OCI-LY3 (cell line): ENCODE measurements around the gene NAV2.

Experiments used
- EZH2phosphoT487 ChIP-seq: fragments of 200-600 bp; shearing (Covaris generic); IDR thresholded peaks from 2 replicates; pipeline ENCODE4 v1.6.1; 2018; ENCODE audit warnings: antibody characterized with exemption, mixed run types, low read depth
- TF ChIP-seq, protein P1 (sequence below): fragments of 200-600, 300-600 bp; sonication (generic); IDR thresholded peaks from 2 replicates; pipeline ENCODE4 v1.5.1; 2014; ENCODE audit warnings: antibody characterized with exemption, low read length, low read depth

DNA sequence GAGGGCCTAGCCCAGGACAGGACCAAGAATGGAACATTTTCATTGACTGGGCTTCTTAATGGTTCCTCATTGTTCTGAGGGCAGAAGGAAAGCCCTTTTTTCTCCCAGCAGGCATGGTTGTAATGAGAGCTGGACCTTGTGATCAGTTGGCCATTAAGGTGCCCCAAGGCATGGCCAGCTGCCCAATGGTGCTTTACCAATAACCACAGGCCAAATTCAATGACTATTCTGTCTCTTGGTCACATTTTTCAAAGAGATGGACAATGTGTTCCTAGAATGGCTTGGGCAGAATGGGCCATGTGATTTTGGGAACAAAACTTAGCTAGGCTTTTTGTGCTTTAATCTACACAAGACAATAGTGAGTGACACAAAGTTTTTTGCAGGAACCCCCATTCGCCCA is 7.3 kb downstream of the NAV2 start:
- TF ChIP-seq, protein P1, sequence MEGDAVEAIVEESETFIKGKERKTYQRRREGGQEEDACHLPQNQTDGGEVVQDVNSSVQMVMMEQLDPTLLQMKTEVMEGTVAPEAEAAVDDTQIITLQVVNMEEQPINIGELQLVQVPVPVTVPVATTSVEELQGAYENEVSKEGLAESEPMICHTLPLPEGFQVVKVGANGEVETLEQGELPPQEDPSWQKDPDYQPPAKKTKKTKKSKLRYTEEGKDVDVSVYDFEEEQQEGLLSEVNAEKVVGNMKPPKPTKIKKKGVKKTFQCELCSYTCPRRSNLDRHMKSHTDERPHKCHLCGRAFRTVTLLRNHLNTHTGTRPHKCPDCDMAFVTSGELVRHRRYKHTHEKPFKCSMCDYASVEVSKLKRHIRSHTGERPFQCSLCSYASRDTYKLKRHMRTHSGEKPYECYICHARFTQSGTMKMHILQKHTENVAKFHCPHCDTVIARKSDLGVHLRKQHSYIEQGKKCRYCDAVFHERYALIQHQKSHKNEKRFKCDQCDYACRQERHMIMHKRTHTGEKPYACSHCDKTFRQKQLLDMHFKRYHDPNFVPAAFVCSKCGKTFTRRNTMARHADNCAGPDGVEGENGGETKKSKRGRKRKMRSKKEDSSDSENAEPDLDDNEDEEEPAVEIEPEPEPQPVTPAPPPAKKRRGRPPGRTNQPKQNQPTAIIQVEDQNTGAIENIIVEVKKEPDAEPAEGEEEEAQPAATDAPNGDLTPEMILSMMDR: no peak
- TF ChIP-seq EZH2phosphoT487: no peak
